Right lobe of liver (tissue), 4 donors: ENCODE measurements around the gene ANKDD1A.

Source experiments
- CTCF ChIP-seq, 4 donors: fragments of 200-600 bp in 3 of 4; fragments of 450-650 bp in 1 of 4; IDR thresholded peaks; one replicate each; pipeline versions ENCODE4 v1.5.1 to v1.8.0; 2016 to 2022; ENCODE audit warnings: antibody characterized with exemption in 4 of 4, mild to moderate bottlenecking in 2 of 4
- POLR2A ChIP-seq: fragments of 450-650 bp; IDR thresholded peaks from one replicate; pipeline ENCODE4 v1.6.1; 2017; ENCODE audit warnings: antibody characterized with exemption, mild to moderate bottlenecking
- donor health status: DM: no; HTN: no; CAD: no.
- donor health status: DM: no; HTN: no; CAD: no.
- donor health status: DM: no; HTN: yes; CAD: no.

DNA sequence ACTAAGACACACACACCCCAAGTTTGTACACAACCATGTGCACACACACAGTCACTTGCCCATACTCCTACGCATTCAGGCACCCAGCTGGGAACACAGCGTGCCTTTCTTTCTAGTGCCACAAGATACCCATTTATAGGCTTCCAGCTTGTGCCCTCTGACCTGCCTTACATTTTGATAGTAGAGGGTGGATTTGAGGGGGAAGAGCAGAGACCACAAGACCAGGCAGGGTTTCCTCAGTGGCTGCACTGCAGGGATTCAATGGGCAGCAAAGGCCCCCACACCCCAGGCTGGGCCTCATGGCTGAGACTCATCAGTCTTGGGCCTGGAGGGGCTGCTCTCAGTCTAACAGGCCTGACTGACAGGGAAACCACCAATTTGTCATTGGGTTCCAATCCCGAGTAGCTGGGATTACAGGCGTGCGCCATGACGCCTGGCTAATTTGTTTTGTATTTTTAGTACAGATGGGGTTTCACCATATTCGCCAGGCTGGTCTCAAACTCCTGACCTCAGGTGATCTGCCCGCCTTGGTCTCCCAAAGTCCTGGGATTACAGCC is 18.8 kb upstream of the ANKDD1A start:
- TF ChIP-seq CTCF (IDR thresholded peaks at IDR 0.05) = no peak
- TF ChIP-seq POLR2A = no peak
